HG02981 (cell line): ENCODE data around the gene OLFM2.

Experiments
- ATAC-seq: cut with Tn5 transposase; IDR thresholded peaks from one replicate; pipeline ENCODE4 v1.9.1; 2021; ENCODE audit warnings: mild to moderate bottlenecking, moderate library complexity; ENCODE audit not compliant: unreplicated experiment

OLFM2 gene

DNA sequence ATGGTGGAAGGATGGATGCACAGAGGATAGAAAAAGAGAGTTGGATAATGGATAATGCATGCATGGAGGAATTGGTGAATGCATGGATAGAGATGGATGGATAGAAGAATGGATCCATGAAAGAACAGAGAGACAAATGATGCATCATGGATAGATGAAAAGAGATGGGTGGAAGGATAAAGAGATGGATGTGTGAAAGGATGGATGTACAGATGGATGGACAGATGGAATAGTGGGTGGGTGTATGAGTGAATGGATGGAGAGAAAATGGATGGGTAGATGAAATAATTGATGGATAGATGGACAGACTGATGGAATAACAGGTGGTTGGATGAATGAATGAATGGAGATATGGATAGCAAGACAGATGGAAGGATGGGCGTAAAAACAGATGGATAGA lies 25.7 kb downstream of the OLFM2 start:
- no peak for ATAC-seq

GRCh38 chr19:9909251-9909650 lies 27.1 kb downstream of the OLFM2 start:
- ATAC-seq, result no peak

DNA sequence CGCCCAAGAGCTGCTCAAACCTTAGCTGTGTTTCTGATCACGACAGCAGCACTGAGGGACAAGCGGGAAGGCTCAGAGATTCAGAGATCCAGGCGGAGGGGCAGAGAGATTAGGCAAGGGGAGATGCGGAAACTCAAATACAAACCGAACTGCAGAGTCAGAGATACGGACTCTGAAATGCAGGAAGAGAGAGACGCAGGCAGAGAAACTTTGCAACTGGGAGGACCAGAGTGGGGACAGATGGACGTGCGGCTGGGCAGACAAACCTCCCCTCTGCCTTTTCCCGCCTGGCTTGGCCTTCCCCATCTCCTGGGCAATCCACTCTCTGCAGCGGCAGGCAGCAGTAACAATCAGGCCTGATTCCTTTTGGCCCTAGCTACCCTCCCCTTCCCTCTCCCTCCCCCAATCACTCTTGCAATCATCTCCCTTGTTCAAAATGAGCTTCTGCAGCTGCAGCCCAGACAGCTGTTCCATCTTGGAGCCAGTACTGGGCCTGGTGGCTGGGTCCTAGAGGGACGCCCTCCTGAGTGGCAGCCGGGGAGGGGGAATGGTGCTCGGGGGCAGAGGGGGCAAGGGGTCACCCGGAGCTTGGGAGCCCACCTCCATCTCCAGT lies 29.7 kb downstream of the OLFM2 start:
- no peak for ATAC-seq

DNA sequence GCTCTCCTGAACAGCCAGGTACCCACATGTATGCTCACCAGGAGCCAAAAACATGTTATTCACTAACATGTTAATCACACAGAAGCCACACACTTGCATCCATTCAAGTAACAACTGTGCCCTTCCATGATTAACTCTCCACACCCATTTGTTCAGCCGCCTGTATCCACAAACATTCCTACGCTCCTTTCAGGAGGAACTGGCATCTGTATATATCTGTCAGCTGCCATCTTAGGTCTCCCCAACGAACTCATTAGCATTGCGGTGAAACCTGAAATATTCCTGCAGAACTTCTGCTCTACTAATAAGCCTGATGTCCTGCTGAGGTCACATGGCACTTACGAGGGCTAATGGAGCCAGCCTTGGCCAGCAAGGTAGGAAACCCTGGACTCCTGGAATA lies 33.0 kb downstream of the OLFM2 start:
- ATAC-seq, result no peak

DNA sequence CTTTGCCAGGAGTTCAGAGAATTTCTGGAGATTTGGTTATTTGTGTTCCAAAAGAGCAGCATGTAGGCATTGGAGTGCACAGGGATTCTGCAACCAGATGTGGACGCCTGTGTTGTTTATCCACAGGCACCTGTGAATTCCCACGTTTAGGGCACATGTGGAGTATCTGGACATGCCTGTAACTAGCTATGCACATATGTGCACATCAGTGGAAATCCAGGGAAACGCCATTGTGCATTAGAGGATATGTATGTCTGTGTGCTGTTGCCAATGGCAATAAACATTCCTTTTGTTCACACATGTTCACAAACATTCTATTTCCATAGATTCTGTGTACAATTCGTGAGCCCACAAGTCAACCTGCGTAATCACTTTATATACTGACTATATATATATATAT lies 34.7 kb downstream of the OLFM2 start:
- no peak for ATAC-seq

DNA sequence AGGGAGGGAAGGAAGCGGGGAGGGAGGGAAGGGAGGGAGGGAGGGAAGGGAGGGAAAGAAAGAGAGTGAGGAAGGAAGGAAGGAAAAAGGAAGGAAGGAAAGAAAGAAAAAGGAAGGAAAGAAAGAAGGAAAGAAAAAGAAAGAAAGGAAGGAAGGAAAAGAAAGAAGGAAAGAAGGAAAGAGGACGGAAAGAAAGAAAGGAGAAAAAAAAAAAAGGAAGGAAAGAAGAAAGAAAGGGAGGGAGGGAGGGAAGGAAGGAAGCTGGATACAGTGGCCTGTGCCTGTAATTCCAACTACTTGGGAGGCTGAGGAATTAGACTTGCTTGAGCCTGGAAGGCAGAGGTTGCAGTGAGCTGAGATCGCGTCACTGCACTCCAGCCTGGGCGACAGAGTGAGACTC lies 35.3 kb downstream of the OLFM2 start:
- ATAC-seq, result no peak

- ATAC-seq, result no peak
These were observed 44.5 kb downstream of the OLFM2 start for GRCh38 chr19:9891609-9892373.

DNA sequence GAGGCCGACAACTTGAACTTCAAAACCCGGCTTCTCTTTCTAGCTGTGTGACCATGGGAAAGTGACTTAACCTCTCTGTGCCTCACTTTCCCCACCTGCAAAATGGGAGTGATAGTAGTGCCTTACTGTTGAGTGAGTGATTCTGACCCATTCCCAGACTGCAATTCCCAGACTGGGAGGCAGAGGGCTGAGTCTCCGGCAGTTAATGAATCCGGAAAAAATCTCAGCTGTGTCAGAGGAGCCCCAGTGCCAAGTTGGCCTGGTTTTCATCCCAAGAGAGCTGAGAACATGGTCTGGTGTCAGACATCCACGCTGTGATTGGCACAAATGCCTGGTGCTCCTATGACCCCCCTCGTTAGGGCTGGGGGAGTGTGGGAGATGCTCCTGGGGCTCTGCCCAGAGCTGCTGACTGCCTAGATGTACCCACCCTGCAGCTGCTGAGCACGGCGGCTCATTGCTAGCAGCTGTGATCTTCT lies 51.2 kb downstream of the OLFM2 start:
- ATAC-seq, result no peak

GRCh38 chr19:9883764-9884163 lies 52.6 kb downstream of the OLFM2 start:
- ATAC-seq, result no peak

GRCh38 chr19:9883231-9883758 lies 53.0 kb downstream of the OLFM2 start:
- ATAC-seq, result no peak

DNA sequence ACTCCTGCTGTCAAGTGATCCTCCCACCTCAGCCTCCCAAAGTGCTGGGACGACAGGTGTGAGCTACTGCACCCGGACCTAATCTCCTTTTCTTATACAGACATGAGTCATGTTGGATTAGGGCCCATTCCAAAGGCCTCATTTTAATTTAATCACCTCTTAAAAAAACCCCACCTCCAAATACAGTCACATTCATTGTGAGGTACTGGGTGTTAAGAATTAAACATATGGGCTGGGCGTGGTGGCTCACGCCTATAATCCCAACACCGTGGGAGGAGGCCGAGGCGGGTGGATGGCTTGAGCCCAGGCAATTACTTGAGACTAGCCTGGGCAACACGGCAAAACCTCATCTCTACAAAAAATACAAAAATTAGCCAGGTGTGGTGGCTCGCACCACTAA lies 54.6 kb downstream of the OLFM2 start:
- no peak for ATAC-seq

GRCh38 chr19:9878511-9879196 lies 57.7 kb downstream of the OLFM2 start:
- ATAC-seq, result no peak

DNA sequence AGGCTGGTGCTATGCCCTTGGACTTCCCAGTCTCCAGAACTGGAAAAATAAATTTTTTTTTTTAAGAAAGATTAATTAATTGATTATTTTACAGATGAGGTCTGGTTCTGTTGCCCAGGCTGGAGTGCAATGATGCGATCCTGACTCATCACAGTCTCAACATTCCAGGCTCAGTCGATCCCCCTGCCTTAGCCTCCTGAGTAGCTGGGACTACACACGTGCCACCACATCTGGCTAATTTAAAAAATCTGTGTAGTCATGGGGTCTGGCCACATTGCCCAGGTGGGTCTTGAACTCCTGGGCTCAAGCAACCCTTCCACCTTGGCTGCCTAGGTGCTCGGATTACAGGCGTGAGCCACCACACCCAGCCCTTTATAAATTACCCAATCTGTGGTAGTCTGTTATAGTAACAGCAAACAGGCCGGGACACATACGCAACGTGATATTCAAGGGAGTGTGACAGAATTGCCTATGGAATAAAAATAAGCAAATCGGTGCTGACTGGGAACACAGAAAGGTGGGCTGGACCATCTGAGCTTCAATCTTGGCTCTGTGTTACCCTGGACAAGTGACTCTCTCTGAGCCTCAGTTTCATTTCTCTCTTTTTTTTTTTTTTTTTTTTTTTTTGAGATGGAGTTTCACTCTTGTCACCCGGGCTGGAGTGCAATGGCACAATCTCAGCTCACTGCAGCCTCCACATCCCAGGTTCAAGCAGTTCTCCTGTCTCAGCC lies 58.4 kb downstream of the OLFM2 start:
- no peak for ATAC-seq

- no peak for ATAC-seq
These were observed 60.5 kb downstream of the OLFM2 start for GRCh38 chr19:9875796-9876195.

DNA sequence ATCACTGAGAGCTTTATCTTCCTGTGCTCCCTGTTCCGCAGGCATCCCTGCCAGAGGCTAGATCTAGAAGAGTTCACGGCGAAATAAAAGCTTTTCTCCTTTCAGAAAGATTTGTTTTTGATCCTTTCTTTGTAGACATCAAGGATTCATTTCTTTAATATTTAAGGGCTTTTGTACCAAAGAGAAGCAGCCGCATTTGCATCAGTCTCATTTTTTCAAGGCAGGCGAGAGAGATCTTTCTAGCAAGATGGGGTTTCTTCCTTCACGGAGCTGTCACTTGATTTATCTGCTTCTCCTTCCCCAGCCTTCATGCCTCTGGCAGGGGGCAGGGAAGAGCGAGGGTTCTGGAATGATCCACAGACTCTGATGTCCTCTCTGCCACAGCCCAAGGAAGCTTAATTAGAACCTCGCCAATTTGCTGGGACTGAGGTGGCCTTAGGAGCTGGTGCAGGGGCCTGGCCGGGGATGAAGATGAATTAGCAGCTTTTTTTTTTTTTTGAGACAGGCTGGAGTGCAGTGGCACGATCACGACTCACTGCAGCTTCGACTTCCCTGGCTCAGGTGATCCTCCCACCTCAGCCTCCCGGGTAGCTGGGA lies 61.2 kb downstream of the OLFM2 start:
- ATAC-seq, result no peak

GRCh38 chr19:9872618-9873242 lies 63.6 kb downstream of the OLFM2 start:
- ATAC-seq, result no peak

DNA sequence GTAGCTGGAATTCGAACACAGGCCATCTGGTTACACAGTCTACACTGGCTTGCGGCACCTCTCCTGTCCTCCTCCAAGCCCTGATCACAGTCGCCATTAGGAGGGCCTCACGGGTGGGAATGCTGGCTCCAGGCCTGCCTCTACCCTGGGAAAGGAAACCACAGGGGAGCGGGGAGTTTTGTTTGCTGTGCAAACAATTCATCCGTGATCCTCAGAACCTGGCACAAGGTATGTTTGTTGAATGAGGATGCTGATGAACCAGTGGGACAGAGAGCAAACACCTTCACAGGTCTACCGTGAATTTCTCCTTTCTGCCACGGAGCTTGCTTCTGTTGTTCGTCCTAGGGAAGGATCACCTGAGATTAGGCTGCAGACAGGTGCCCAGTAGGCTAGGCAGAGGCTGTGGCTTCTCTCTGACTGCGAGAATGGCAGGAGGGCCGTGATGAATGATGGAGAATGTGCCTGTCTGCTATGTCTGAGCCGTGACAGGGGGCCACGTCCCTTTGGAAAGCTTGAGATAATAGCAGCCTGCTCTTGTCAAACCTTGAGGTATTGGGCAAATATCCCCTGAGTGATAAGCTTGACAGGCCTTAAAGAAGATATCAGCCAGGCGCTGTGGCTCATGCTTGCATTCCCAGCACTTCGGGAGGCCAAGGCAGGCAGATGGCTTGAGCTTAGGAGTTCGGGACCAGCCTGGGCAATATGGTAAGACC lies 64.5 kb downstream of the OLFM2 start:
- ATAC-seq, result no peak

- no peak for ATAC-seq
These were observed 67.2 kb downstream of the OLFM2 start for GRCh38 chr19:9868983-9869617.
